ENCODE measurements around the gene SMYD3.

DNA sequence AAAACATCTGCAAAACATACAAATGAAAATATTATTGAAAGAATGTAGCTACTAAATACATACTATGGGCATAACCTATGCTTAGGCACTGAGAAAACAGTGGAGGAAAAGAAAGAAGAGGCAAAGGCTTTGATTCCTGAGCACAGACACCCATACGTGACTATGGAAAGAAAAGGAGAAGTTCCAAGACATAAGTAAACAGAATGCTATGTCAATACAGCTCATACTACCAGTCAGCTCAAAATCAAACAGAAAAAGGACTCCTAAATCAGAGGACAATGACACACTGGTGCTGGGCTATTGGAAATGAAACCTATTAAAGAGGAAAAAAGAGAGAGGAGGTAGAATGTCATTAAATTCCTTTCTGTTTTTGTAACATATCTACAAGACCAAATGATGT is 225.4 kb downstream of the SMYD3 start:
- TF ChIP-seq, protein P1, sequence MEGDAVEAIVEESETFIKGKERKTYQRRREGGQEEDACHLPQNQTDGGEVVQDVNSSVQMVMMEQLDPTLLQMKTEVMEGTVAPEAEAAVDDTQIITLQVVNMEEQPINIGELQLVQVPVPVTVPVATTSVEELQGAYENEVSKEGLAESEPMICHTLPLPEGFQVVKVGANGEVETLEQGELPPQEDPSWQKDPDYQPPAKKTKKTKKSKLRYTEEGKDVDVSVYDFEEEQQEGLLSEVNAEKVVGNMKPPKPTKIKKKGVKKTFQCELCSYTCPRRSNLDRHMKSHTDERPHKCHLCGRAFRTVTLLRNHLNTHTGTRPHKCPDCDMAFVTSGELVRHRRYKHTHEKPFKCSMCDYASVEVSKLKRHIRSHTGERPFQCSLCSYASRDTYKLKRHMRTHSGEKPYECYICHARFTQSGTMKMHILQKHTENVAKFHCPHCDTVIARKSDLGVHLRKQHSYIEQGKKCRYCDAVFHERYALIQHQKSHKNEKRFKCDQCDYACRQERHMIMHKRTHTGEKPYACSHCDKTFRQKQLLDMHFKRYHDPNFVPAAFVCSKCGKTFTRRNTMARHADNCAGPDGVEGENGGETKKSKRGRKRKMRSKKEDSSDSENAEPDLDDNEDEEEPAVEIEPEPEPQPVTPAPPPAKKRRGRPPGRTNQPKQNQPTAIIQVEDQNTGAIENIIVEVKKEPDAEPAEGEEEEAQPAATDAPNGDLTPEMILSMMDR (conservative IDR thresholded peaks at IDR 0.05), result no peak
- no peak for TF ChIP-seq ZFX (IDR thresholded peaks at IDR 0.05)

Measured in C4-2B (cell line).